Astrocyte of the cerebellum (primary cell): ENCODE data around the gene DDIT3.
"Not testable (repeated sequence)": the region's sequence is repeated elsewhere in the genome, so short reads cannot be mapped to it uniquely, and the experiment has no call there.

Experiments used
- DNase-seq: peaks from one replicate; pipeline ENCODE4 v3.0.0-alpha.2; 2011; ENCODE audit warnings: low read depth
- H3K4me3 ChIP-seq: 2 replicates; pipeline ENCODE4 v1.5.1; 2011; ENCODE audit warnings: mild to moderate bottlenecking, low read depth, low read length, moderate library complexity
- in situ Hi-C: cut with HindIII; loops from 2 replicates; pipeline ENCODE4 v1.10.0; 2017; ENCODE audit warnings: low sequenced_read_pairs
- TF ChIP-seq, protein P1 (sequence below): IDR thresholded peaks from 2 replicates; pipeline ENCODE4 v1.5.1; 2012; ENCODE audit warnings: low read length, low read depth, moderate library complexity, mild to moderate bottlenecking; ENCODE audit errors: missing control alignments

DDIT3 gene

DNA sequence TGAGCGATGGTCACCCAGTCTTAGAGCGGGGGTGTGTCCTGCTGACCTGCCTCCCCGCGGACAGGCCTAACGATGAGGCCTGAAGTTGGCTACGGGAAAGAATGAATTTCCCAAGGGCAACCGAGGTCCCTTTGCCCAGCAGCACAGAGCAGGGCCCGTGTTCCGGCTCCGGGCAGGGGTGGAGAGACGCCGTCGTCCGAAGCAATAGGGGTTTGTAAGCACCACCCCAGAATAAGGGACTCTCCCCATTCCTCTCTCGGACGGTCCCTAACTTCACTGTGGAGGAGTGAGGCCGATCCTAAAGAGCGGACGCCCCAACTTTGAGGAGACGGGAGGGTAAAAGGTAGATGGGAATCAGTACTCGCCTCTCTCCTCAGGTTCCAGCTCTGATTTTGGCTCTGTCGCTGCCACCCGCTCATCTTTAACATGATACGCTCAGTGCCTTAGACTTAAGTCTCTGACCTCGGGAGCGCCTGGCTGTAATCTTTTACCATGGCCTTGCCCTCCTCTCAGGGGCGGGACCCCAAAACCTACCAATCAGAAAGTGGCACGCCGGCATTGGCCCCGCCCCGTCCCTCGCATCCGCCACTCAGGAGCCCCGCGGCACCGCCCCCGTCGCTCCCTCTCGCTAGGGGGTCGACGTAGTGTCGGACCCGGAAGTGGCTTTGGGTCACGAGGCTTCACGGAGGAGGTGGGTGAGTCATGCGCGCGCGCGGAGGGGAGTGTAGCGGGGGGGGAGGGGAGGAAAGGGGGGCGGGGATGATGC lies at the start of gene DDIT3:
Gene DDIT3 (minus strand): TSS at position 462 of the 766 bp plus-strand sequence. CDS start 3,108 bp downstream, outside the sequence.
- peak; percentile 94 for DNase-seq
- in situ Hi-C loops: no loop called here
- peak within 1 kb of the TSS; percentile 88 for H3K4me3 ChIP-seq
- TF ChIP-seq, protein P1, sequence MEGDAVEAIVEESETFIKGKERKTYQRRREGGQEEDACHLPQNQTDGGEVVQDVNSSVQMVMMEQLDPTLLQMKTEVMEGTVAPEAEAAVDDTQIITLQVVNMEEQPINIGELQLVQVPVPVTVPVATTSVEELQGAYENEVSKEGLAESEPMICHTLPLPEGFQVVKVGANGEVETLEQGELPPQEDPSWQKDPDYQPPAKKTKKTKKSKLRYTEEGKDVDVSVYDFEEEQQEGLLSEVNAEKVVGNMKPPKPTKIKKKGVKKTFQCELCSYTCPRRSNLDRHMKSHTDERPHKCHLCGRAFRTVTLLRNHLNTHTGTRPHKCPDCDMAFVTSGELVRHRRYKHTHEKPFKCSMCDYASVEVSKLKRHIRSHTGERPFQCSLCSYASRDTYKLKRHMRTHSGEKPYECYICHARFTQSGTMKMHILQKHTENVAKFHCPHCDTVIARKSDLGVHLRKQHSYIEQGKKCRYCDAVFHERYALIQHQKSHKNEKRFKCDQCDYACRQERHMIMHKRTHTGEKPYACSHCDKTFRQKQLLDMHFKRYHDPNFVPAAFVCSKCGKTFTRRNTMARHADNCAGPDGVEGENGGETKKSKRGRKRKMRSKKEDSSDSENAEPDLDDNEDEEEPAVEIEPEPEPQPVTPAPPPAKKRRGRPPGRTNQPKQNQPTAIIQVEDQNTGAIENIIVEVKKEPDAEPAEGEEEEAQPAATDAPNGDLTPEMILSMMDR: no peak

- TF ChIP-seq, protein P1: no peak
- no peak overlapping the region for H3K4me3 ChIP-seq
- no peak for DNase-seq
- in situ Hi-C loops: no loop called here
These were observed 49.5 kb upstream of the DDIT3 start for GRCh38 chr12:57569858-57570257.

DNA sequence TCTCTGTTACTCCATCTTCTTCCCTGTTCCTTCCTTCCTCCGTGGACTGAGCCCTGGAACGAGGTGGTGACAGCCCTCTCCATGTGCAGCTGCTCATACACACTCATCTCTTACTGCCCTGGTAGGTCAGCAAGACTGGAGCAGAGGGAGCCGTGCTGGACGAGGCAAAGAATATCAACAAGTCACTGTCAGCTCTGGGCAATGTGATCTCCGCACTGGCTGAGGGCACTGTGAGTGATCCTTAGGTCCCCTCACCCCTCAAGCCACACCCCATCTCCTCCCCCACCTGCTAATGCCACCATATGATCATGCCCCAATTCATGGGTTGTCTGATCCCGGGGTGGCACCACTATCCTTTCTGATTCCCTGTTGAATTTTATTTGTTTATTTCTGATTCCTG lies 48.5 kb upstream of the DDIT3 start:
- TF ChIP-seq, protein P1: no peak
- in situ Hi-C loops: no loop called here
- DNase-seq: no peak
- no peak overlapping the region for H3K4me3 ChIP-seq

DNA sequence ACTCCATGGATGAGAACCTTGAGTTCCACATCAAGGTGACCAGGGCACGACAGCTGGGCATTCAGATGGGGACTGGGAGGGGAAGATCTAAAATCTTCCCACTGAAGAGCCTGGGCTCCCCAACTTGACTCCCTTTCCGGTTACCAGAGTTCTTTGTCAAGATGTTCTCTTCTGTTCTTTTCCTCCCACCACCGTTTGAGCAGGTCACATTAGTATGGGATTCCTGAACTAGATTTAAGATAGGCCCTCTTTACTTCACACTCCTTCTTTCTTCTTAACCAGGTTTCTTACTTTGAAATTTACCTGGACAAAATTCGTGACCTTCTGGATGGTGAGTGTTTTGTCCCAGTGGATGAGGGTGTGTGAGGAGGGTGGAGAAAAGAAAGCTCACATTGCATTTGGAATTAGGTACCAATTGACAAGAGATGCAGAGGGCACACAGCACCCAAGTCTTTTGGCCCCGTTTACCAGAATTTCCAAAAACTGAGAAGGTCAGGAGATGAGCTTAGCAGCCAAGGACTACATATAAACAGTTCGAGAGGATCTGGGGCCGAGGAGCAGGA lies 43.9 kb upstream of the DDIT3 start:
- no peak overlapping the region for H3K4me3 ChIP-seq
- in situ Hi-C loops: no loop called here
- TF ChIP-seq, protein P1: no peak
- DNase-seq: no peak

DNA sequence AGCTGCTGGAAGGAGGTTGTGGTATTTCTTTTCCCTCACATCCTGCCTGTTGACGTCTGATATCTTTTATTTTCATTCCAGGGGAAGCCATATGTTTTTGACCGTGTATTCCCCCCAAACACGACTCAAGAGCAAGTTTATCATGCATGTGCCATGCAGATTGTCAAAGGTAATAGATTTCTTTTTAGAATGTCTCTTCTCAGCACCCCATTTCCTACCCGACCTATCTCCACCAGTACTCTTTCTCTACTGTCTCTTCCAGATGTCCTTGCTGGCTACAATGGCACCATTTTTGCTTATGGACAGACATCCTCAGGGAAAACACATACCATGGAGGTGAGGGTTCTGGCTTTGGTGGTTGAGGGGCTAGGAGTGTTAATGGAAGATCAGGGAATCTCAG lies 43.0 kb upstream of the DDIT3 start:
- in situ Hi-C loops: no loop called here
- TF ChIP-seq, protein P1: no peak
- DNase-seq: no peak
- H3K4me3 ChIP-seq: no peak overlapping the region

DNA sequence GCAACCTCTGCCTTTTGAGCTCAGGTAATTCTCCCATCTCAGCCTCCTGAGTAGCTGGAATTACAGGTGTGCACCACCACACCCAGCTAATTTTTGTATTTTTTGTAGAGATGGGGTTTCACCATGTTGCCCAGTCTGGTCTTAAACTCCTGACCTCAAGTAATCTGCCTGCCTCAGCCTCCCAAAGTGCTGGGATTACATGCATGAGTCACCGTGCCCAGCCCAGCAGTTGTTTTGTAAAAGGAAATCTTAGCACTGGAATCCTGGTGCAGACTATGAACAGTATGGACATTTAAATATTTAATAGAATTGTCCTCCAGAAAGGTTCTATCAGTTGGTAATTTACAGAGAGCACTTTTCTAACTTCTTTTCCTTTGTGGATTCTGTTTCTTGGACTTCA lies 40.8 kb upstream of the DDIT3 start:
- DNase-seq, H3K4me3 ChIP-seq, in situ Hi-C loops: not testable (repeated sequence)

DNA sequence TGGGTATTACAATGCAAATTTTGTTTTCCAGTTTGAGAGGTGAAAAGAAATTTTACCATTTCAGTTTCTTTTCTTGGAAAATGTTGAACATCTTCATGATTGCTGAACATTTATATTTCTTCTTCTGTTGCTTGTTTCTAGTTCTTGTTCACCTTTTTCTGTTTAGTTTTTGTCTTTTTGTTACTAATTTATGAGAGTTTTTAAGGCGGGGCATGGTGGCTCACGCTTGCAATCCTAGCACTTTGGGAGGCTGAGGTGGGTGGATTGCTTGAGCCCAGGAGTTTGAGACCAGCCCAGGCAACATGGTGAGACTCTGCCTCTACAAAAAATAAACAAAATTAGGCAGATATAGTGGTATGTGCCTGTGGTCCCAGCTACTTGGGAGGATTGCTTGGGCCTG lies 40.2 kb upstream of the DDIT3 start:
- DNase-seq: no peak
- H3K4me3 ChIP-seq: no peak overlapping the region
- in situ Hi-C loops: no loop called here
- TF ChIP-seq, protein P1: no peak
